B cell (primary cell): ENCODE measurements around the gene ZRANB3.

Experiments
- CTCF ChIP-seq: fragments of 200-600 bp; IDR thresholded peaks from one replicate; pipeline ENCODE4 v1.8.0; 2022; ENCODE audit warnings: antibody characterized with exemption, mild to moderate bottlenecking
- EZH2 ChIP-seq: IDR thresholded peaks from 2 replicates; pipeline ENCODE4 v1.6.1; 2012; ENCODE audit warnings: borderline replicate concordance, low read depth, mild to moderate bottlenecking, moderate library complexity, low read length; ENCODE audit not compliant: insufficient read depth, poor library complexity, severe bottlenecking

- TF ChIP-seq CTCF: no peak
- no peak for TF ChIP-seq EZH2
Measured at GRCh38 chr2:135159191-135159590, 371.8 kb downstream of the ZRANB3 start.
